Measurements from ENCODE around the gene TMEM150B. TPM values are rescaled to one million over a fixed set of nuclear protein-coding genes. Genes with fewer than 3 reads are reported as not detected.

The TMEM150B gene
- total RNA-seq, 1 experiment from 2014 or later: not detected

- DNase-seq: no peak
- intact Hi-C loops (cut with micrococcal nuclease; ENCODE audit: unreplicated experiment): no loop called here
- no peak overlapping the region for H3K27ac Mint-ChIP-seq (ENCODE audit: unreplicated experiment)
- peaks cover 28% of the 10 kb centered on the region for H3K27me3 Mint-ChIP-seq (ENCODE audit: unreplicated experiment)
- no peak for TF ChIP-seq CTCF (IDR thresholded peaks at IDR 0.05; ENCODE audit: unreplicated experiment)
- CTCF ChIA-PET: interaction anchor here (1.3 kb wide), 1 partner anchor 9 kb away, joined by 3 read pairs; no protein-coding TSS in a partner anchor
- no peaks in the 10 kb centered on the region for H3K9me3 Mint-ChIP-seq (ENCODE audit: low read depth, unreplicated experiment)
- H3K4me3 Mint-ChIP-seq (ENCODE audit: low read depth, unreplicated experiment): no peak overlapping the region
- no TSS peak for BruUV-seq (replicated peaks)
- peaks cover 28% of the 10 kb centered on the region for H3K36me3 Mint-ChIP-seq (ENCODE audit: insufficient read depth, unreplicated experiment)
- H3K4me1 Mint-ChIP-seq (ENCODE audit: low read depth, unreplicated experiment): peaks cover 45% of the 10 kb centered on the region
Measured at GRCh38 chr19:55348317-55349034, 23.3 kb upstream of the TMEM150B start.

- DNase-seq: no peak
- Mint-ChIP-seq H3K36me3 (ENCODE audit: insufficient read depth, unreplicated experiment) (peaks cover 25% of the 10 kb centered on the region), H3K4me1 (ENCODE audit: low read depth, unreplicated experiment) (peaks cover 36% of the 10 kb centered on the region), H3K27ac (ENCODE audit: unreplicated experiment) (no peak overlapping the region), H3K27me3 (ENCODE audit: unreplicated experiment) (peaks cover 19% of the 10 kb centered on the region), H3K9me3 (ENCODE audit: low read depth, unreplicated experiment) (no peaks in the 10 kb centered on the region), H3K4me3 (ENCODE audit: low read depth, unreplicated experiment) (no peak overlapping the region)
- CTCF ChIA-PET: no interaction called here
- intact Hi-C loops (cut with micrococcal nuclease; ENCODE audit: unreplicated experiment): no loop called here
- TF ChIP-seq CTCF (IDR thresholded peaks at IDR 0.05; ENCODE audit: unreplicated experiment): no peak
- BruUV-seq (replicated peaks): no TSS peak
Measured at GRCh38 chr19:55347442-55348009, 22.4 kb upstream of the TMEM150B start.

GRCh38 chr19:55346725-55347441, 21.7 kb upstream of the TMEM150B start:
- no peak for TF ChIP-seq CTCF (IDR thresholded peaks at IDR 0.05; ENCODE audit: unreplicated experiment)
- no TSS peak for BruUV-seq (replicated peaks)
- H3K4me3 Mint-ChIP-seq (ENCODE audit: low read depth, unreplicated experiment): no peak overlapping the region
- intact Hi-C loops (cut with micrococcal nuclease; ENCODE audit: unreplicated experiment): no loop called here
- peaks cover 12% of the 10 kb centered on the region for H3K27me3 Mint-ChIP-seq (ENCODE audit: unreplicated experiment)
- peaks cover 30% of the 10 kb centered on the region for H3K36me3 Mint-ChIP-seq (ENCODE audit: insufficient read depth, unreplicated experiment)
- H3K9me3 Mint-ChIP-seq (ENCODE audit: low read depth, unreplicated experiment): no peaks in the 10 kb centered on the region
- no peak for DNase-seq
- H3K4me1 Mint-ChIP-seq (ENCODE audit: low read depth, unreplicated experiment): peaks cover 30% of the 10 kb centered on the region
- CTCF ChIA-PET: interaction anchor here (0.7 kb wide), 1 partner anchor 73 kb away, joined by 4 read pairs; no protein-coding TSS in a partner anchor
- no peak overlapping the region for H3K27ac Mint-ChIP-seq (ENCODE audit: unreplicated experiment)

GRCh38 chr19:55345818-55346724, 20.9 kb upstream of the TMEM150B start:
- Mint-ChIP-seq H3K27me3 (ENCODE audit: unreplicated experiment) (peaks cover 4% of the 10 kb centered on the region), H3K4me1 (ENCODE audit: low read depth, unreplicated experiment) (peaks cover 29% of the 10 kb centered on the region), H3K36me3 (ENCODE audit: insufficient read depth, unreplicated experiment) (peaks cover 37% of the 10 kb centered on the region), H3K27ac (ENCODE audit: unreplicated experiment) (peak overlapping the region; percentile 17), H3K9me3 (ENCODE audit: low read depth, unreplicated experiment) (no peaks in the 10 kb centered on the region), H3K4me3 (ENCODE audit: low read depth, unreplicated experiment) (no peak overlapping the region)
- intact Hi-C loops (cut with micrococcal nuclease; ENCODE audit: unreplicated experiment): no loop called here
- peak; percentile 74 for DNase-seq
- BruUV-seq (replicated peaks): no TSS peak
- no peak for TF ChIP-seq CTCF (IDR thresholded peaks at IDR 0.05; ENCODE audit: unreplicated experiment)
- CTCF ChIA-PET: interaction anchor here (0.7 kb wide), 1 partner anchor 74 kb away, joined by 4 read pairs; no protein-coding TSS in a partner anchor

Data from Calu3 (cell line).